HG03097 (cell line): ENCODE measurements around the gene ATG101.
A peak's percentile ranks its signal among the peaks of the same experiment; 100 is the strongest.

Source experiments
- ATAC-seq: cut with Tn5 transposase; IDR thresholded peaks from one replicate; pipeline ENCODE4 v1.9.1; 2021; ENCODE audit not compliant: unreplicated experiment, low FRiP score

ATG101 gene

DNA sequence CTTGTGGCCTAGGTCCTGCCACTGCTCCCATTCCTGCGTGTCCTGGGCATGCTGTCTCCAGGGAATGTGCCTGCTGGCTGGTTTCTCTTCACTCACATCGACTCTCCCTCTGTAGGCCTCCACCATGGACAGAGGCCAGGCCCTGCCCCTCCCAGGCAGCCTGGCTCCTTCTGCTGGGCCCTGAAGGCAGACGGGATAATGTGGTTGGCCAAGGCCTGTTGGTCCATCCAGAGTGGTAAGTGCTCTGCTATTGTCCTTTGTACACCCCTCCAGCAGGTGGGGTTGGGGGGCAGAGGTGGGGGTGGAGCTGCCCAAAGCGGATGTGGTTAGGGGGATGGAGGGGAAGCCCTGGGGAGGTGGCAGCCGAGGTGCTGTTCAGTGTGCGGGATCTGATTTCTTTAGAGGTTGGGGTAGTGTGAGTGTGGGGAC, 28.1 kb upstream of the ATG101 start:
- no peak for ATAC-seq

DNA sequence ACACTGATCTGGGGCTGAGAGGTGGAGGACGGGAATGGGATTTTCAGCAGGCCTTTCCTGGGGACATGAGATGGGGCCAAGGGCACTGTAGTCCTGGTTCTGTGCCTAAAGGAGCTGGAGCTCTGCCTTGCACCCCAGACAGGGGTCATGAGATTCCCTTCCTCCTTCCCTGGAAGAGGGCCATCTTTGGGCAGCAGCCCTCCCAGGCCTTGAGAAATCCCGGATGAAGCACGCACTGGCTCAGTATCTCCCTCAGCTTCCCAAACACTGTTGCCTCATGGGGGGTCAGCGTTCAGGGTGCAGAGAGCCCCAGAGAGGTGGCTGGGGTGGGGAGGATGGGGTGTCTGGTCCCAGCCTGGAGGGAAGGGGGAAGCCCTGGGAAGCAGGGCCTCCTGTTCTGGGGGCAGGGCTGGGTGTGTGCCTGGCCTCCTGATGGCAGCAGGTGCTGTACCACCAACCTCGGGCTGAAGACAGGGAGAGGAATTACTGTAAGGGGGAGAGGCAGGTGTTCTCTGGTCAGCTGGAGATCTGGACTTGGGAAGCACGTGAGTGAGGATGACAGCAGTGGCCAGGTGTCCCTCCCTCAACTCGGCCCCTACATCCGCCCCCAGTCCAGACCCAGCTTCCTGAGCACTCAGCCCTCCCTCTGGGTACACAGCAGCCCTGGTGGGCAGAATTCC, 26.9 kb upstream of the ATG101 start:
- ATAC-seq: no peak

DNA sequence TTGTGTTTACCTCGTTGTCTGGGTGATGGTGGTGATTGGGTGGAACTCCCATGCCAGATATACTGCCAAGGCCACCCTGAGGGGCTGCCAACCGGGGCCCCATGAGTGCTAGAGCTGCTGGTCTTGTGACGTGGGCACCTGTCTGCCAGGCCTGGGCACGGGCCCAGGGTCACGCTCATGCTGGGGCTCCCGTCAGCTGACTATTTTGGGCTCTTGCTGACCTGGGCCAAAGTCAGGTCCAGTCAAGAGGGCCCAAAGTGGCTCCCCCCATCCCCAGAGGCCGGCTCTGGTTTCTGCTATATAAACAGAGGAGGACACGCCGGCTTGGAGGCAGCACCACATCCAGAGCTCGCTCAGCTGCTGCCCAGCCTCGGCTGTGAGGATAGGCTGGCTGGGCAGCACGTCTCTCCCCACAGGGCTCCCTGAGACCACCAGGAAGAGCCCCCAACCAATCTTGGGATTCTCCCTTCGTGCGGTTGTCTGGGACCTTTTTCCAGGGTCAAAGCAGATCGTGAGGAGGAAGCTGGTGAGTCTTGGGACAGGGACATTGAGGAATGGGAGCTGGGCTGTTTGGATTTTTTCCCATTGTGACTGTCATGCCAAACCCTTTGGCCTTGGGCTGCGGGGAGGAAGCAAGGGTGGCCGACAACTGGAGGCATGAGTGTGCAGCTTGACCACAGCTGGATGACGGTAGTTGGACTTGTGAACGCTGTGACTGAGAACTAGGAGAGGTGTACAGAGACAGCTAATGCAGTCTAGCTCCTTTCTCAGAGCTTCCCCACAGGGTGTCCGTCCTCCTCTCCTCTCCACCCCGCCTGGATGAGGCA, 26.2 kb upstream of the ATG101 start:
- no peak for ATAC-seq

DNA sequence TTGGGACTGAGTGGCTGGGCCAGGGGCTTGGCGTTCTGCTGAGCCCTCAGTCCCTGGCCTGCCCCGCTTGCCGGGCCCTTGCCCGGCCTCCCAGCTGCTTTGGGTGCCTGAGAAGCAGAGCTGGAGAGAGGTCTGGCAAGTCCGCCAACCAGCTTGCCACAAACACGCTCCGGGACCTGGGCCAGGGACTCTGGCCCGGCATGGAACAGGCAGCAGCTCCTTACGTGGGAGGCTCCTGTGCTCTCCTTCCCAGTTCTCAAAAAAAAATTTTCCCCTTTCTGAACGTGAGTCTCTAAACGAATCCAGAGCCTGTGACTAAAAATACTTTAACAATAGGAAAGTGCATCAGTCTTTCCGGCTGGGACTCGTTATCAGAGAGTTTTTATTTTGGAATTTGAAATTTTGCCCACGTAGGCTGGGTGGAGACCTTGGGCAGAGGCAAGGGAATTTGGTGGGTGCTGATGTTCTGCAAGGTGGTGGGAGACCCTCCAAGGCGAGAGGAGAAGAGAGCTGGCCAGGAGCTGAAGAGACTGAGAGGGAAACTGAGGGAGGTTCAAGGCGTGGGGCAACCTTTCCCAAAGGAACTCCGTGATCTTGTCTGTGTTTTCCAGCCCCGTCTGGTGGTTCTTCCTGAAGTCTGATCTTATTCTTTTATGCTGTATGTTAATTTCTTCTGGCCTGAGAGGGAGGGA, 25.3 kb upstream of the ATG101 start:
- ATAC-seq: no peak

DNA sequence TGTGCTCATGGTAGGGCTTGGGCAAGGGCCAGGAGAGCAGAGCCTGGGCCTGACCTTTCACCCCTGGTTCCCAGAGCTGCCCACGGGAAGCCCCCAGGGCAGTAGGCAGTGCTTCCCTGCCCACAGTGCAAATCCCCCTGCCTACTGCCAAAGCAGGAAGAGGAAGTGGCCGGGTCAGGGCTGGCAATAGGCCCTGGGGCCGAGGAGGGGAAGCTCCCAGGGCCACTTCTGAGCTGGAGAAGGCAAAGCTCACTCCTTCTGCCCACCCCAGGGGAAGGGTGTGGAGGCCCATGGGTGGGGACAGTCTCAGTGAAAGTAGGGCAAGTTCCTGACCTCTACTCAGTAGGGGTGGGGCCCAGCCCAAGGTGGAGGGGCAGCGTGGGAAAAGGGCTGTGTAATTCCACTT, 24.0 kb upstream of the ATG101 start:
- ATAC-seq: no peak

DNA sequence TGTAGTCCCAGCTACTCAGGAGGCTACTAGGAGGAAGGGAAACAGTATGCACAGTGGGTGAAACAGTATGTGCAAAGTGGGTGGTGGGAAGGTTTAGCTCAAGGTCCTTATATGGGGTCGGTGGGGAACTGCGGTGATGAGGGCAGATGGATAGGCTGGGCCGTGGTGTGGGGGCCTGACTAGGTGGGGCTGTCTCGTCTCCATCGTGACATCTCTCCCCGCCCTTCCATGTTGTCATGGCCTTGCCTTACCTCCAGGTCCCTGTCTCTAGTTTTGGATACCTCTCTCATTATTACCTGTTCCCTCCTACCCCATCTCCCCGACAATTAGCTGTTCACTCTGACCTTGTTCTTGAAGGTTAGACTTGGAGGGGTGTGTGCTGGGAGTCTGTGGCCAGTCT, 22.9 kb upstream of the ATG101 start:
- no peak for ATAC-seq

DNA sequence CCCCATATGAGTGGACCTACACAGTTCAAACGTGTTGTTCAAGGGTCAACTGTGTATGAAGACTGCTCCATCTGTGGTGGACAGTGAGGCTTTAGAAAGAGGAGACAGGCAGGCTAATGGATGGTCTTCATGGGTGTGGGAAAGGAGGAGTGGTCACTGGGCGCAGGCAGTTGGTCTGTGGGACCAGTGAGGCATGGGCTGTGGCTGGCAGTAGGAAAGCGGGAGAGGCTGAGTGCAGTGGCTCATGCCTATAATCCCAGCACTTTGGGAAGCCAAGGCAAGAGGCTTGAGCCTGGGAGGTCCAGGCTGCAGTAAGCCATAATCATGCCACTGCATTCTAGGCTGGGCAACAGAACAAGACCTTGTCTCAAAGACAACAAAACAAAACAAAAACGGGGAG, 20.5 kb upstream of the ATG101 start:
- ATAC-seq: no peak

DNA sequence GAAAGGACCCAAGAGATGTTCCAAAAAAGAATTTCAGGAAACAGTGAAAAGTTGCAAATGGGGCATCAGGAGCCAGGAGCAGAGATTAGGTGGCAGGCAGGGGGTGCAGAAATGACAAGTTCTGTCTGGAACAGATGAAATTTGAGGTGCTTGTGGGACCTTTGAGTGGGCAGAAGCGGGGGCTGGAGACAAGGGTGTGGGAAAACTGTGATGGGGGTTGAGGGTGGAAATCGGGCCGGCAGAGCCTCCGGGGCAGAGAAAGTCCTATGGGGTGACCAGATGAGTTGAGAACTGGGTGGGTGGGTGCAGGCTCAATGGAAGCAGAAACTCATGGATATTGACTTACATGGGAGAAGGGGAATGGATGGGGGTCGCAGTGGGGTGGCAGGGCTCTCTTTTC, 20.1 kb upstream of the ATG101 start:
- ATAC-seq: no peak

DNA sequence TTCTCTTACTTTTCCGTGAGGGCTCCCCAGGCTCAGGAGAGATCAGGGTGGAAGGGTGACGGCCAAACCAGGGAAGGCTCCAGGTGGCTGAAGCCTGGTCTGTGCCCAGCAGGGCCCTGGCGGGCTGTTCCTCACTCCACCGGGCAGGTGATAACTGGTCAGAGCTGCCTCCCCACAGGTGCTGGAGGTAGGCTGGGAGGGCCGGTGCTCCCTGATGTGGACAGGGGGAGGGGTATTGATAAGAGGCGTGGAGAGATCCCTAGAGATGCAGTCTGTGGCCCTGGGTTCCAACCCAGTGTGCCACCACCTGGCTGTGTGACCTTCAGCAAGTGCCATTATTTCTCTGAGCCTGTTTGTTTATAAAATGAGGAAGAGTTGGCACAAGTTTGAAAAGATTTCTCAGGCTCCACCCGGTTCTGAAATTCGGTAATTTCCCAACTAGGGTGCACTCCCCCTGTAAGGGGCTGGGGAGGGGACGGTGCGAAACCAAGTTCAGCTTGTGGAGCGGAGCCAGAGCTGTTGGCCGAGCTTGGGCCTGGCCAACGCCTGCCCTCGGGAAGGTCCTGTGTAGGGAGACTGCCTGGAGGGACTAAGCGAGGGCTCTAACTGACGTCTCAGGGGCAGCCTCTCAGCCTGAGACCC, 19.5 kb upstream of the ATG101 start:
- peak; percentile 6 for ATAC-seq

DNA sequence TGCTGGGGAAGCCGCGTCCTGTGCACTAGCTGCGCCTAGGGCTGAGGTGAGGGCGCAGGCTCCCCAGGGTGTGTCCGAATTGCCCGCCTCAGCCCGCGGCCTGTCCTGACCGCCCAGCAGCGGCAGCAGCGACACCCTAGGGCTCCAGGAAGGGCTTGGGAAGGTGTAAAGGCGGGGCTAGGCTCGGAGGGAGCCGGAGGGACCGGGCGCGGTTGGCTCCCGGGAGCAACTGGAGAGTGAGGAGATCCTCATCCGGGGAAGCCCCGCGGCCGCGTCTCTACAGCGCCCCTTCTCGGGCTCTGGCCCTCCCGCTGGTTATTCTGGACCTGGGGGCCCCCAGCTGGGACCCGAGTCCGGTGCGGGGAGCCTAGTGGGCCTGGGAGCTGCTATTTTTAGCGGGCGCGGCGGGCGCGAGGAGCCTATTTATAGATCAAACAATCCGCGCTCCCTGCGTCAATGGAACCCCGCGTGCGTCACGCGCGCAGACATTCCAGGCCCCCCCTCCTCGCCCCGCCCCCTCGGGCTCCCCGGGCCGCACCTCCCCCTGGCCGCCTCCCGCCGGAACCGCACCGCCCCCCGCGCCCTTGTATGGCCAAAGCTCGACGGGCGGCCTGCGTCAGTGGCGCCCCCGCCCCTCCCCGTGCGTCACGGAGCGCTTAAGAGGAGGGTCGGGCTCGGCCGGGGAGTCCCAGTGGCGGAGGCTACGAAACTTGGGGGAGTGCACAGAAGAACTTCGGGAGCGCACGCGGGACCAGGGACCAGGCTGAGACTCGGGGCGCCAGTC, 18.8 kb upstream of the ATG101 start, which contains the start of gene NR4A1:
NR4A1 (plus strand) TSS at position 685 of the 784 bp plus-strand sequence. CDS start 2,887 bp downstream, outside the sequence.
- peak; percentile 60 for ATAC-seq

DNA sequence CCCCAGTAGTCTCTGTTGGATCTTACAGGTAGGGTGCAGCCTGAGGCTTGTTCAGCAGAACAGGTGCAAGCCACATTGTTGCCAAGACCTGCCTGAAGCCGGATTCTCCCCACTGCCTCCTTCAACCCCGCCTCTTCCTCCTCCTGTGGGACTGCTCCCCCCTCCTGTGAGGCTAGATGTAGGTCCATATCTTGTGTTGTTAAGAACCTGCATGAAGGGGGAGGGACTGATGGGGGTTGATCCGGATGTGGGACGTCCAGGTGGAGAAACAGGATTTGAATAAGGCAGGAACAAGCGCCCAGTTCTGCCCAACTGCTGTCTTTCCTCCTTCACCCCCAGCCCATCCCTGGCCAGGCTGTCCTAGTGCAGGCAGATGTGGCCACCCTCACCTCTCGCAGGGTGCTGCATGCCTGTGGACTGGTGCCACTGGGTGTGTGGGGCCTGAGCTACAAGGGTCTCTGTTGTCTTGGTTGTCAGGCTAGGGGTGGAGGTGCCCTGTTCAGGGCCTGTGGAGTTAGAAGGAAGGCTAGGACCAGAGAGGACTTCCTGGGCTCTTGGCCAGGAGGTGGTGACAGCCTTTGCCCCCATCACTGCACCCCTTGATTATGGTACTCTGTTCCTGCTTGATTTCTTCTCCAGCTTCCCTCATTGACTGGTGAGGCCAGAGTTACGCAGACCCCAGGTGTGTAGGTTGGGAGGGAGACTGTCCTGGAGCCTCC, 17.2 kb upstream of the ATG101 start:
- no peak for ATAC-seq

DNA sequence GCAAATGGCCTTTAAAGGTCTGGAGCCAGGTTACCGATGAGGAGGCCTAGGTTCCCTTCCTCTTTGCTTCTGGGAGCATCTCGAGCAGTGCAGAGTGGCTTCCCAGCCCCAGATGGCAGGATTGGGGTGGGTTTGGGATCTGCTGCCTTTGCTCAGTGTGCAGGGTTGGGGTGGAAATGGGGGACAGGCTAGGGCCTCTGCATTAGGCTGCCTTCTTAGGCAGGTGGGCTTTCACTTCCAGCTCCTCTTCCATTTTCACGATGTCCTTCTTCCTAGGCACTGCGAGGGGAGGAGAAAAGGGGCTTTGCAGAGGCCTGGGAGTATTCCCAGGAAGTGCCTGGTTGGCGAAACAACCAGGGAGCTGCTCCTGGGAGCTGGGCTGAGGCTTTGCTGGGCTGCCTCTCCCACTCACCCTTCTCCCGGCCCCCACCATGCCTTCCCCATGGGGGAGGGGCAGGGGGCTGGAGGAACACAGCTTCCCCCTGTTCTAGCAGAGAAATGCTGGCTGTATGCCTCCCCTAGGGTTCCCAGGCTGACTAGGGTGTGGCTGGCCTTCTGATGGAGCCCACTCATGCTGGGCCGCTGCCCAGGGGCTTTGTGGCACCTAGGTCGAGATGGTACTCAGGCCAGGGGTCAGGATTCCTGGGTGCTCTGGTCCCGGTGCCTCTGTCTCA, 16.1 kb upstream of the ATG101 start:
- ATAC-seq: no peak

DNA sequence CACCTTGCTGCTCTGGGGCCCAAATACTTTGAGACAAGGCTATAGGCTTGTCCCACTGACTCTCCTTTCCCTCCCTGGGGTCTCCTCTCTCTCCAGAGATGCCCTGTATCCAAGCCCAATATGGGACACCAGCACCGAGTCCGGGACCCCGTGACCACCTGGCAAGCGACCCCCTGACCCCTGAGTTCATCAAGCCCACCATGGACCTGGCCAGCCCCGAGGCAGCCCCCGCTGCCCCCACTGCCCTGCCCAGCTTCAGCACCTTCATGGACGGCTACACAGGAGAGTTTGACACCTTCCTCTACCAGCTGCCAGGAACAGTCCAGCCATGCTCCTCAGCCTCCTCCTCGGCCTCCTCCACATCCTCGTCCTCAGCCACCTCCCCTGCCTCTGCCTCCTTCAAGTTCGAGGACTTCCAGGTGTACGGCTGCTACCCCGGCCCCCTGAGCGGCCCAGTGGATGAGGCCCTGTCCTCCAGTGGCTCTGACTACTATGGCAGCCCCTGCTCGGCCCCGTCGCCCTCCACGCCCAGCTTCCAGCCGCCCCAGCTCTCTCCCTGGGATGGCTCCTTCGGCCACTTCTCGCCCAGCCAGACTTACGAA, 15.4 kb upstream of the ATG101 start:
- ATAC-seq: no peak

DNA sequence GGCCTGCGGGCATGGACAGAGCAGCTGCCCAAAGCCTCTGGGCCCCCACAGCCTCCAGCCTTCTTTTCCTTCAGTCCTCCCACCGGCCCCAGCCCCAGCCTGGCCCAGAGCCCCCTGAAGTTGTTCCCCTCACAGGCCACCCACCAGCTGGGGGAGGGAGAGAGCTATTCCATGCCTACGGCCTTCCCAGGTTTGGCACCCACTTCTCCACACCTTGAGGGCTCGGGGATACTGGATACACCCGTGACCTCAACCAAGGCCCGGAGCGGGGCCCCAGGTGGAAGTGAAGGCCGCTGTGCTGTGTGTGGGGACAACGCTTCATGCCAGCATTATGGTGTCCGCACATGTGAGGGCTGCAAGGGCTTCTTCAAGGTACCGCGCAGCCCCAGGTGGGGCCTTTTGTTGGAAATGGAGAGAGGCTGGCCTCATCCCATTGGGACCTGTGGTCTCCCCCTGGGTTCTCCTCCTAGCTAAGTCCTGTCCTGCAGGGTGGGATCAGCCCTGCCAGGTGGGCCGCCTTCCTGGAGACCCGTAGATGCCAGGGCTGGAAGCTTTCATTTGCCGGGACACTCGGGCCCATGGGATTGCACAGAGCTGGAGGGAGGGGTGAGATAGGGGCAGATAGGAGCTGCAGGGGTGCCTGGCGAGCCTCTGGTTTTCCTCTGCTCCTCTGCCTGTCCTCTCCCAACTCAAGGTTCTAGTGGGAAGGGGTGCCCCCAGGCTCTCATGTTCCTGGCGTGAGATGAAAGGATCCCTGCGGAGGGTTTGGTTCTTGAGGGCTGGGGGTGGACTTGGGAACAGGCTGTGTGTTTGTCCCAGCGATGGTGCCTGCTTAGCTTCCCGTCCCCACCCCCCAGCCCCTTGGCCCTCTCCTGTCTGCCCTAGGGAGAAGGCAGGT, 14.7 kb upstream of the ATG101 start:
- ATAC-seq: no peak

DNA sequence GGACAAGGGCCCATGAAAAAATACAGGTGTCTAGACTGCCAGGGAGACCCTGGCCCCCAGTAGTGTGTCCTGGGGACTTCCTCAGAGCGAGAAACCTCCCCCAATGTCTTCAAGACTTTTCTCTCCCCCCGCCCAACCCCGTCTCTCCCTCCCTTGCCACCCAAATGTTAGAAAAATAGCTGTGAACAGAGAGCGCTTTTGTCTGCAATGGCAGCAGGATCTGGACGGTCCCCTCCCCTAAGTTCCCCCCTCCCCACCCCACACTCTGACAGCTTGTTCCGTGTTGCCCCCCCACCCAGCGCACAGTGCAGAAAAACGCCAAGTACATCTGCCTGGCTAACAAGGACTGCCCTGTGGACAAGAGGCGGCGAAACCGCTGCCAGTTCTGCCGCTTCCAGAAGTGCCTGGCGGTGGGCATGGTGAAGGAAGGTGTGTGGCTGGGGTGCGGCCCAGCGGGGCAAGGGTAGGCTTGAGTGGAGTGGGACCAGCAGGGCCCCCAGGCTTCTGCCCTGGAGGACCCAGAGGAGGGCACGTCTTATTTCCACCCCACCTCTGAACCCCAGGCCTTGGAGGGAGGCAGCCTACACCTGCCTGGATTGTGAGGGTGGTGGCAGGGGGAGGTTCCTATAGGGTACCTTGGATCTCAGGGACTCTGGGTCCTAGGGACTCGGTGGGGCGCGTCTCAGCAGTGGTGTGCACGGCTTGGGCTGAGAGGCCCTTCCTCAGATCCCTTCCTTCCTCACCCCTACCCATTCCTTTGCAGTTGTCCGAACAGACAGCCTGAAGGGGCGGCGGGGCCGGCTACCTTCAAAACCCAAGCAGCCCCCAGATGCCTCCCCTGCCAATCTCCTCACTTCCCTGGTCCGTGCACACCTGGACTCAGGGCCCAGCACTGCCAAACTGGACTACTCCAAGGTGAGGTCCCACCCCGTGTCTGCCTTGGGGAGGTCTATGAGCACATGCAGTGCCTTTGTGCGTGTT, 13.8 kb upstream of the ATG101 start:
- no peak for ATAC-seq
